Prostate gland (tissue), 2 donors: Measurements from ENCODE around the gene TAL2.

Experiments
- POLR2AphosphoS5 ChIP-seq: sonication (generic); formaldehyde crosslinking; IDR thresholded peaks from one replicate; pipeline ENCODE4 v1.6.1; 2017; ENCODE audit warnings: antibody characterized with exemption
- TF ChIP-seq, protein P1 (sequence below), 4 experiments: fragments of 200-600 bp in 2 of 4; fragments of 450-650 bp in 2 of 4; sonication (generic) in 2 of 4; IDR thresholded peaks; 1 replicate in 3 of 4; 2 replicates in 1 of 4; pipeline ENCODE4 v1.5.1; 2016 to 2019; ENCODE audit warnings: antibody characterized with exemption in 4 of 4, mild to moderate bottlenecking in 2 of 4, moderate library complexity in 2 of 4

DNA sequence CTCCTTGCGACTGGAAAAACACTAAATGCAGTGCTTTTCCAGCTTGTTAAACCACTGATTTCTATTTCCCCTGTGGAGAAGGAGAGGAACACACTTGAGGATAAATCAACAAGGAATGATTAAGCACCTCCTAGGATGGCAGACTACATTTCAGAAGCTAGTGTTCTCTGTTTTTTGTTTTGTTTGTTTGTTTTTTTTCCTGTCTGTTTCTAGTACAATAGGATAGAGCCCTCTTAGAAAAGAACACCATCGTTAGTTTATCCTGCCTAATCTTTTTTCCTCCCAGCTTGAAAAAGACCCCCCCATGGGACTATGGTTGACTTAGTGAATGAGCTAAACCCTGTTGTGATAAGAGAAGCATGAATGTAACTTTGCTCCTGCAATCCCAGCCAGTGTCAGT is 3.9 kb upstream of the TAL2 start:
- TF ChIP-seq, protein P1, sequence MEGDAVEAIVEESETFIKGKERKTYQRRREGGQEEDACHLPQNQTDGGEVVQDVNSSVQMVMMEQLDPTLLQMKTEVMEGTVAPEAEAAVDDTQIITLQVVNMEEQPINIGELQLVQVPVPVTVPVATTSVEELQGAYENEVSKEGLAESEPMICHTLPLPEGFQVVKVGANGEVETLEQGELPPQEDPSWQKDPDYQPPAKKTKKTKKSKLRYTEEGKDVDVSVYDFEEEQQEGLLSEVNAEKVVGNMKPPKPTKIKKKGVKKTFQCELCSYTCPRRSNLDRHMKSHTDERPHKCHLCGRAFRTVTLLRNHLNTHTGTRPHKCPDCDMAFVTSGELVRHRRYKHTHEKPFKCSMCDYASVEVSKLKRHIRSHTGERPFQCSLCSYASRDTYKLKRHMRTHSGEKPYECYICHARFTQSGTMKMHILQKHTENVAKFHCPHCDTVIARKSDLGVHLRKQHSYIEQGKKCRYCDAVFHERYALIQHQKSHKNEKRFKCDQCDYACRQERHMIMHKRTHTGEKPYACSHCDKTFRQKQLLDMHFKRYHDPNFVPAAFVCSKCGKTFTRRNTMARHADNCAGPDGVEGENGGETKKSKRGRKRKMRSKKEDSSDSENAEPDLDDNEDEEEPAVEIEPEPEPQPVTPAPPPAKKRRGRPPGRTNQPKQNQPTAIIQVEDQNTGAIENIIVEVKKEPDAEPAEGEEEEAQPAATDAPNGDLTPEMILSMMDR (IDR thresholded peaks at IDR 0.05): no peak
- no peak for TF ChIP-seq POLR2AphosphoS5
